DMS153 (cell line): Measurements from ENCODE around the gene MED6.
A peak's percentile ranks its signal among the peaks of the same experiment; 100 is the strongest.

ENCODE experiments used
- DNase-seq: peaks from one replicate; lab custom pipeline; 2025; lab: John Stamatoyannopoulos, UW

Gene MED6

GRCh38 chr14:70599345-70599744, 1.1 kb downstream of the MED6 start:
- DNase-seq, result no peak

- DNase-seq, result no peak
Observed at GRCh38 chr14:70597731-70598130, 2.7 kb downstream of the MED6 start.

GRCh38 chr14:70595443-70596185, 4.8 kb downstream of the MED6 start:
- DNase-seq, result no peak

GRCh38 chr14:70594461-70594860, 6.0 kb downstream of the MED6 start:
- no peak for DNase-seq

- DNase-seq, result no peak
Observed at GRCh38 chr14:70585231-70585630, 15.2 kb downstream of the MED6 start.

- no peak for DNase-seq
Observed at GRCh38 chr14:70576891-70577290, 23.6 kb downstream of the MED6 start.

- no peak for DNase-seq
Observed at GRCh38 chr14:70573050-70573449, 27.4 kb downstream of the MED6 start.

GRCh38 chr14:70571139-70571538, 29.3 kb downstream of the MED6 start:
- no peak for DNase-seq

GRCh38 chr14:70567791-70568190, 32.7 kb downstream of the MED6 start:
- DNase-seq, result peak; percentile 18

- no peak for DNase-seq
Observed at GRCh38 chr14:70563869-70564268, 36.6 kb downstream of the MED6 start.

- no peak for DNase-seq
Observed at GRCh38 chr14:70563417-70563816, 37.0 kb downstream of the MED6 start.

GRCh38 chr14:70558356-70558755, 42.1 kb downstream of the MED6 start:
- DNase-seq, result no peak

GRCh38 chr14:70555890-70556289, 44.6 kb downstream of the MED6 start:
- no peak for DNase-seq

- no peak for DNase-seq
Observed at GRCh38 chr14:70538087-70538486, 62.4 kb downstream of the MED6 start.

GRCh38 chr14:70536830-70537229, 63.6 kb downstream of the MED6 start:
- no peak for DNase-seq

- no peak for DNase-seq
Observed at GRCh38 chr14:70534904-70535303, 65.6 kb downstream of the MED6 start, which contains the start of gene ADAM20. TSS of gene ADAM20 (minus strand) at chr14:70535004. CDS start at chr14:70524757, 10,247 bp downstream.
